LNCAP (cell line): ENCODE measurements around the gene GIPC1.

Experiments
- TF ChIP-seq, protein P1 (sequence below): fragments of 450-650 bp; IDR thresholded peaks from 2 replicates; pipeline ENCODE4 v1.5.1; 2017; ENCODE audit warnings: mild to moderate bottlenecking

The GIPC1 gene, protein sequence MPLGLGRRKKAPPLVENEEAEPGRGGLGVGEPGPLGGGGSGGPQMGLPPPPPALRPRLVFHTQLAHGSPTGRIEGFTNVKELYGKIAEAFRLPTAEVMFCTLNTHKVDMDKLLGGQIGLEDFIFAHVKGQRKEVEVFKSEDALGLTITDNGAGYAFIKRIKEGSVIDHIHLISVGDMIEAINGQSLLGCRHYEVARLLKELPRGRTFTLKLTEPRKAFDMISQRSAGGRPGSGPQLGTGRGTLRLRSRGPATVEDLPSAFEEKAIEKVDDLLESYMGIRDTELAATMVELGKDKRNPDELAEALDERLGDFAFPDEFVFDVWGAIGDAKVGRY

DNA sequence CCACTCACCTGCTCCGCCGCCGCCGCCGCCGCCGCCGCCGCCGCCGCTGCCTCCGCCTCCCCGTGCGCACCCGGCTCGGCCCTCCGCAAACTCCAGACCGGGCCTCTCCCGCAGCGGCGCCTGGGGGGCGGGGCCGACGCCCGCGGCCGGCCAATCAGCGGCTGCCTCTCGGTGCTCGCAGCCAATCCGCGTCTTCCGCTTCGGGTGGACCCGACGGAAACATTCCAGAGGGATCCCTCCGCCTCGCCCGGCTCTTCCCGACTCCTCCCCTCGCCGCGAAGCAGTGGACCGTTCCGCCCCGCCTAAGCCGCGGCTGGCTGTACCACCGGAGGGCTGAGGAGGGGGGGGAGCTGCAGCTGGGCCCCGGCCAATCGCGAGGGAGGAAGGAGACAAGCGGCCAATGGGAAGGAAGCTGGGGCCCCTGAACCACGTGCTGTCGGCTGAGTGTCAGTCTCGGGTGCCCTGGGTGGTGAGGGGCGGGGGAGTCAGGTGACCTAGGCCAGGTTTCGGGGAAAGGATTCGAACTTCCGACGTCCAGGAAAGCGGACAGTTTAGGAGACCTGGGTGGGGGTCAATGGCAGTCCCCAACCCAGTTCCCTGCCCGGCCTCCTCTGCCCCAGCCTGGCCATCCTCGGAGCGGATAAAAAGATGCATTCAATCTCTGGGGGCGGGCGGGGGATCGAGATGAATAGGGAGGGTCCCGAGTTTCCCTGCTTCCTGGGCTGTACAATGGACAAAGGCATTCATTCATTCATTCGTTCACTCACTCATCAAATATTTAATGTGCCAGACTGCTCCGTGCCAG is at the start of gene GIPC1:
Gene GIPC1 (minus strand): TSS at position 99 of the 805 bp plus-strand sequence. CDS start 13,151 bp downstream, outside the sequence.
- TF ChIP-seq, protein P1, sequence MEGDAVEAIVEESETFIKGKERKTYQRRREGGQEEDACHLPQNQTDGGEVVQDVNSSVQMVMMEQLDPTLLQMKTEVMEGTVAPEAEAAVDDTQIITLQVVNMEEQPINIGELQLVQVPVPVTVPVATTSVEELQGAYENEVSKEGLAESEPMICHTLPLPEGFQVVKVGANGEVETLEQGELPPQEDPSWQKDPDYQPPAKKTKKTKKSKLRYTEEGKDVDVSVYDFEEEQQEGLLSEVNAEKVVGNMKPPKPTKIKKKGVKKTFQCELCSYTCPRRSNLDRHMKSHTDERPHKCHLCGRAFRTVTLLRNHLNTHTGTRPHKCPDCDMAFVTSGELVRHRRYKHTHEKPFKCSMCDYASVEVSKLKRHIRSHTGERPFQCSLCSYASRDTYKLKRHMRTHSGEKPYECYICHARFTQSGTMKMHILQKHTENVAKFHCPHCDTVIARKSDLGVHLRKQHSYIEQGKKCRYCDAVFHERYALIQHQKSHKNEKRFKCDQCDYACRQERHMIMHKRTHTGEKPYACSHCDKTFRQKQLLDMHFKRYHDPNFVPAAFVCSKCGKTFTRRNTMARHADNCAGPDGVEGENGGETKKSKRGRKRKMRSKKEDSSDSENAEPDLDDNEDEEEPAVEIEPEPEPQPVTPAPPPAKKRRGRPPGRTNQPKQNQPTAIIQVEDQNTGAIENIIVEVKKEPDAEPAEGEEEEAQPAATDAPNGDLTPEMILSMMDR, result no peak

DNA sequence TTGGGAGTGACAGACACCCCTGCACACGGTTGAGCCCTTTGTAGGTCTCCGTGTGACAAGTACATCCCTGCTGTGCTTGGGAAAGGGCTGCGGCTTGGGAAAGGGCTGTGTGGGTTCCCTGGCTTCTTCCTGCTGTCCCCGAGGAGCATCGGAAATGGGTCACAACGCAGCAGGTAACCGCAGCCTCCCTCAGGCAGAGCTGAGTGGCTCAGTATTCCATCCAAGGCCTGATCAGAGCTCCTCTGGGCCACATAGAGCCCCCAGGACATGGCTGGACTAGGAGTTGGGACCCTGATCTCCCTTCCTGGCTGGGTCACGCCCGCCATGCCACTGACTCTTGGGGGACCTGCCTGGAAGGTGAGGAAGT is 49.8 kb upstream of the GIPC1 start:
- TF ChIP-seq, protein P1, result no peak

DNA sequence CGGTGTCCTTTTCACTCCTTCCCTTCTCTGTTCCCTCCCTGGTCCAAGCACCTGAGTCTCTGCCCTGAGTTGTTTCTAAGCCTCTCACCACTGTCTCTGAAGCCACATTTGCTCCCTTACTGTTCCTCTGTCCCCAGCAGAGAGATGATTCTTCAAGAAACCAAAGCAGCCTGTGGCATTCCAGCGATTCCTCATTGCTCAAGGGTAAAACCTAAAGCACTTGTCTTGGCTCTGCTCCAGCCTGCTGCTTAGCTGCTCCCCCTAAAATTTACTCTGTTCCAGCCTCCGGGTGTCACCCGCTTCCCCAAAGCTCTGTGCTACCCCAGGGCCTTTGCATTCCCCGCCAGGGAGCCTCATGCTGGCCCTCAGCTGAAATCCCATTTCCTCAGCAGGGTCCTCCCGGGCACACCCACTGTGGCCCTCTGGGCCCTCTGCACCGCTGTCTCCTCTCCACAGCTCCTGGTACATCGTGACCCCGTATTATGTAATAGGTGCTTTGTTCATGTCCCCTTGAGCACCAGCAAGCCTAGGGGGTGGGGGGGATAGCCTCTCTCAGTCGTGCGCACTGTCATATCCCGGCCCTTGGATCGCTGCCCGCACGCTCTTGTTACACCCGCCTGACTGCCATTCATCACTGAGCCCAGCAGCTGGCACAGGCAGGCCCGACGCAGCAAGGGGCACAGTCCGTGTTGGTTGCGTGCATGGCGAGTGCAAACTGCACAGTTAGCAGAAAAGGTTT is 49.2 kb upstream of the GIPC1 start:
- TF ChIP-seq, protein P1, result no peak

DNA sequence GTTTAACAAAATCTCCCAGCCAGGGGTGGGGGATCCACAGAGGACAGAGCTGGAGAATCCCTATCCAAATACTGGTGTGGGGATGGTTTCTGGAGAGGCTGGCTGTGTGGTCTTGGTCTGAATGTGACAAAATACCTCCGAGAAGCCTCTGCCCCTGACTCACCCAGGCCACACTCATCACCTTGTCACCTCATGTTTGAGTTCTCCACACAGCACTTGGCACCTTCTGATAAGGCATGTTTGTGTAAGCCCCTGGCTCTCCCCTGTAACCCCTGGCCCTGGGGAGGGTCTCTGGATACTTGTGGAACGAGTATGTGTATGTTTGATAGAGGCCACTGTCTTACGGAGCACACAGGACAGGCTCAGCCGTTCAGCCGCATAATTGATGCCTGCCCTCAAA is 48.1 kb upstream of the GIPC1 start:
- TF ChIP-seq, protein P1, result no peak

DNA sequence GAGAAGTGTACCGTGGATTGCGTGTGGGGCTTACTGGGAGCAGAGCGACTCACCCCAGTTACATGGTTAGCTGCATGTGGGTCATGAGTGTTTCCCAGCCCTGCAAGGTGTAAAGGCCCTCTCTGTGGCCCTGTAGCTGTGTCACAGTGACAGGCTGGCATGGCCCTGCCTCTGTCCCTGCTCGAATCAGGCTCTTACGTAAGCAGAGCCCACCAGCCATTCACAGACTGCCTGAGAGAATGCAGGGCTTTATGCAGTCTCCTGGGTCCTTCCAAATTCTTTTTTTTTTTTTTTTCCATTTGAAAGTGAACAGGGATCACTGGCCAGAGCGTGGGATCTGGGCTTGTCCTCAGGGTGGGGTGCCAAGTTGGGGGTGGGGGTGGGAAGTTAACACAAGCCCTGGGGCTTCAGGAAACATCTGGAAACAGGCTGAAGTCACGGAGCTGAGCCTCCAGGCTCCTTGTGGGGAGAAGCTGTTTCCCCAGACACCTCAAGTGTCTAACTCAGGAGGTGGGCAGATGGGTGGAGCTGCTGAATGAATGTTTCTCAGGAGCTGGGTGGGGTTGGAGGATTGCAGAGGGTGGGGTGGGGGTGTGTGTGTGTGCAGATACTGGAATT is 46.9 kb upstream of the GIPC1 start:
- TF ChIP-seq, protein P1, result no peak

DNA sequence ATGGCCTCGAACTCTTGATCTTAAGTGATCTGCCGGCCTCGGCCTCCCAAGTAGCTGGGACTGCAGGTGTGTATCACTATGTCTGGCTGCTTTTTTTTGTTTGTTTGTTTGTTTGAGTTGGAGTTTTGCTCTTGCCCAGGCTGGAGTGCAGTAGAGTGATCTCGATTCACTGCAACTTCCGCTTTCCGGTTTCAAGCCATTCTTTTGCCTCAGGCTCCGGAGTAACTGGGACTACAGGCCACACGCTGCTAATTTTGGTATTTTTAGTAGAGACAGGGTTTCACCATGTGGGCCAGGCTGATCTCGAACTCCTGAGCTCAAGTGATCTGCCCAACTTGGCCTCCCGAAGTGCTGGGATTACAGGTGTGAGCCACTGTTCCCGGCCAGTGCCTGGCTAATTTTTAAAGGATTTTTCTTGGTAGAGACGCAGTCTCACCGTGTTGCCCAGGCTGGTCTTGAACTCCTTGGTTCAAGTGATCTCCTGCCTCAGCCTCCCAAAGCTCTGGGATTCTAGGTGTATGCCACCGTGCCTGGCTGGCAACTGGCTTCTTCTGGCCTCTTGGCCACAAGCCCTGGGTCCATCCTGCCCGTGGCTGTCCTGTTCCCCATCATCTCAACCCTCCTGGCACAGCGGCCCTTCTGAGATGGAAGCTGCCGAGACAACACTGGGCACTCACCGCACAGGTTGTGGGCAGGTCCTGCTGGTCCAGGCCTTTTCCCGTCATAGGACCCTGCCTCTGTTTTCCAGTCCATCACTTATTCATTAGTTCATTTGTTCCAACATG is 45.0 kb upstream of the GIPC1 start:
- TF ChIP-seq, protein P1, result no peak
